ENCODE data around the gene HOXD8. TPM values are rescaled to one million over a fixed set of nuclear protein-coding genes. Genes with fewer than 3 reads are reported as not detected.

HOXD8 gene
- total RNA-seq: 11.9 and 15.5 TPM in 2 replicates

DNA sequence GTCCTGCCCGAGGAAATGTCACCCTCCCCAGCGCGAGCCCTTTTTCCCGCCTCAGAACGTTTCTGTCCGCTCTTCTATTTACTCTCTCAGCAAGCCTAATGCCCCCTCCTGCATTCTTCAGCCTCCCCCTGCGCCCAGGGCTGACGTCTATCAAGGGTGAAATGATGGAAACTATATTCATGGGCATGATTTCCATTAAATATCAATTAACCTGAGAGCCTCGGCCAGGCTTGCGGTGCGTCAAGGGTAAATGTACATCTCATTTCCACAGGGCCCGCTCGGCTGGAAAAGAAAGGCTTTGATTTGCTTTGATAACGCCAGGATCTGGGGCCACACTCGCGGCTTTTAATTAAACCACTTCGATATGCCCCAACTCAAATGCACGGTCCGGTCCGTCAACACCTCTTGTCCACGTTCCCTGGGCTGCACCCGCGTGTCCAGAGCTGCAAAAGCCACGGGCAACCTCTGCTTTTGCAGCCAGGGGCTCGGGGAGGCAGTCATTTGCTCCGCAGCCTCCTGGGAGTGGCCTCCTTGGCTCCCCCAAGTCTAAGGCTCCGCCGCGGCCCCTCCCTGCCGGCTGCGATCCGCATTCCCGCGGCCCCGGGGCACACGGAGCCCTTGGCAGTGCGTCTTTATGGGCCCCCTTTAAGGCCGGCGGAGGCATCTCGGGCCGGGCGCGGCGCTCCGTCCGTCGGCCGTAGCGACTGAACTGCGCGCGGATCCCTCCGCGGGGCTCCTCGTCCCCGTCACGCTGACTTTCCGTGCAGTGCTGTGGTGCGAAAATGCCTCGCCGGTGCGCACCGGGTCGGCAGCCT lies at the start of gene HOXD8:
TSS of gene HOXD8 (plus strand) at position 724 of the 815 bp plus-strand sequence. CDS start 662 bp downstream, outside the sequence.
- H3K4me3 ChIP-seq (ENCODE audit: low read depth, low read length): peak within 1 kb of the TSS; percentile 48
- DNase-seq (ENCODE audit: low read depth): peak; percentile 79
- TF ChIP-seq, protein P1, sequence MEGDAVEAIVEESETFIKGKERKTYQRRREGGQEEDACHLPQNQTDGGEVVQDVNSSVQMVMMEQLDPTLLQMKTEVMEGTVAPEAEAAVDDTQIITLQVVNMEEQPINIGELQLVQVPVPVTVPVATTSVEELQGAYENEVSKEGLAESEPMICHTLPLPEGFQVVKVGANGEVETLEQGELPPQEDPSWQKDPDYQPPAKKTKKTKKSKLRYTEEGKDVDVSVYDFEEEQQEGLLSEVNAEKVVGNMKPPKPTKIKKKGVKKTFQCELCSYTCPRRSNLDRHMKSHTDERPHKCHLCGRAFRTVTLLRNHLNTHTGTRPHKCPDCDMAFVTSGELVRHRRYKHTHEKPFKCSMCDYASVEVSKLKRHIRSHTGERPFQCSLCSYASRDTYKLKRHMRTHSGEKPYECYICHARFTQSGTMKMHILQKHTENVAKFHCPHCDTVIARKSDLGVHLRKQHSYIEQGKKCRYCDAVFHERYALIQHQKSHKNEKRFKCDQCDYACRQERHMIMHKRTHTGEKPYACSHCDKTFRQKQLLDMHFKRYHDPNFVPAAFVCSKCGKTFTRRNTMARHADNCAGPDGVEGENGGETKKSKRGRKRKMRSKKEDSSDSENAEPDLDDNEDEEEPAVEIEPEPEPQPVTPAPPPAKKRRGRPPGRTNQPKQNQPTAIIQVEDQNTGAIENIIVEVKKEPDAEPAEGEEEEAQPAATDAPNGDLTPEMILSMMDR (IDR thresholded peaks at IDR 0.05; ENCODE audit: insufficient read depth, low read depth, low read length): no peak

DNA sequence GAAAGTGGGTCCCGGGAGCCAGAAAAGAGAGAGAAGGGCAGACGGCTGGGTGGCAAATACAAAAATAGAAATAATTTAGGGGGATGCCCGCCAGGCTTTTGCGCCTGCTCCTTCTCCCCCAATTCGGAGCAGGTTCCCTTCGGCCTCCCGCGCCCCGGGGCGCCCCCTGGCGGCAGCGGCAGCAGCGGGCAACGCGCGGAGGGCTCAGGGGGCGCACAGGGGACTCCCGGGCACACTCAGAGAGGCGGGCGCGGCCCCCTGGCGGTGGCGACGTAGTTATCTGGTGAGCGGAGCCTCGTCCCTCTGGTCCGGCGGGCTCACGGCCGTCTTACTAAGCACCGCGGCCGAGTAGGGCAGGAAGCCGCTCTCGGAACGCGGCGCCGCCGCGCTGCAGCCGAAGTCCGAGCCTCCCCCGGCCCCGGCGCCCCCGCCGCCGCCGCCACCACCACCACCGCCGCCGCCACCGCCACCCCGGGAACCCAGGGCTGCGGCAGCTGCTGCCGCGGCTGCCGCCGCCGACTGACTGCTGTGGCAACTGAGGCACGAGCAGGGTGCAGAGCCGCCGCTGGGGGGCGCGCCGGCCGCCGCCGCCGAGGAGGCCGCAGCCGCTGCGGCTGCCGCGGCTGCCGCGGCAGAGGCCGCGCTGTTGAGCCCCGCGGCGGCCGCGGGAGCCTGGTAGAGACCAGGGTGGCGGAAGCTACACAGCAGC lies 49.5 kb upstream of the HOXD8 start:
- no peak overlapping the region for H3K4me3 ChIP-seq (ENCODE audit: low read depth, low read length)
- DNase-seq (ENCODE audit: low read depth): peak; percentile 28
- TF ChIP-seq, protein P1 (IDR thresholded peaks at IDR 0.05; ENCODE audit: insufficient read depth, low read depth, low read length): peak; percentile 65

DNA sequence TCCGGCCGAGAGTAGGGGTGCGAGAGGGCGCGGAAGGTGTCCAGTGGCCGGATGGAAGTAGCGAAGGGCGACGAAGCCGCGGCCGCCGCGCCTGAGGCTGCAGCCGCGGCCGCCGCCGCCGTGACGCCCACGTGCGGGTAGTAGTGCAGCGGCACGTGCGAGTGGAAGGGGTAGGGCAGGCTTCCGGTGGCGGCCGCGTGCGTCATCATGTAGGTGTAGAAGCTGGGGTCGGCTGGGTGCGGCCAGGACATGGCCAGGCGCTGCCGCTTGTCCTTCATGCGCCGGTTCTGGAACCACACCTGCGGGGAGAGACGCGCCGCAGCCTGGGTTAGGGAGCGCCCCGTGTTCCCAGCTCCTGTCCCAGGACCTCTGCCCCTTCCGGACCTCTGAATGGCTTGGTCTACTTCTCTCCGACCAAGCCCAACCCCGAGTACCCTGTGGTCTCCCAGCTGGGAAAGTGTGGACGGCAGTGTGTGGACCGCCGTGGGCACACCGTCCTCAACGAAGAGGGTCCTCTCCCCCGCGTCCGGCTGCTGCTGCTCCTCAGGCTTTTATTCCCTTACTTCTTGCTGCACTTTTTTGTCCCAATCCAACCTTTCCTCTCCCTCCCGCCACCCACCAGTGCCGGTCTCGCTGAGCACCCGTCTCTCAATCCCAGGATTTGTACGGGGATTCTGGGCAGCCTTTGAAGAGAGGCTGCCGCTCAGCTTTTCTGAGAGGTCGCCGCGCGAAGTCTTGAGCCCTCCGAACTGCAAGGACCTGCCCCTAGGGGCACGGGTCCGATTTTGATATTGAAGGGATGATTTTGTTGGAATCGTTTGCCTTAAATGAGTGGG lies 48.7 kb upstream of the HOXD8 start:
- no peak overlapping the region for H3K4me3 ChIP-seq (ENCODE audit: low read depth, low read length)
- TF ChIP-seq, protein P1 (IDR thresholded peaks at IDR 0.05; ENCODE audit: insufficient read depth, low read depth, low read length): no peak
- DNase-seq (ENCODE audit: low read depth): no peak

DNA sequence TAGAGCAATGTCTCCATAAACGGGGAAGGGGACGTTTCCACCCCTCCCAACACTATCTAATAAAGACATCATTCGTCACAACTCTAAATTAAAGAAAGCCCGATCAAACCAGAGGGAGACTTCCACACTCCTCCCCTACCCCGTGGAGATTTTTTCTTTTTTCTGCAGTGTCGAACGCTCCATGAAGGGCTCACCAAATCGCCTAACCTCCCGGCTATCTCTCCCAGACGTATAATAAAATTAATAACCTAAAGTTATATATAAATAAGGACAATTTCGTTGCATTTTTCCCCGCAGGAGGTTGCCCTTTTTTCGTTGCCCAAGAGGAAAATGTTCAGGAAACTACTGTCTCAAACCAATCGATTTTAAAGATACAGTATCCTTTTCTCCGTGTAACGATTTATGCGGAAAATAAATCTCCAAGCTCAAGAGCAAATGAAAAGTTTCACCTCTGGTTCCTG lies 48.1 kb upstream of the HOXD8 start:
- TF ChIP-seq, protein P1 (IDR thresholded peaks at IDR 0.05; ENCODE audit: insufficient read depth, low read depth, low read length): no peak
- no peak overlapping the region for H3K4me3 ChIP-seq (ENCODE audit: low read depth, low read length)
- DNase-seq (ENCODE audit: low read depth): no peak

DNA sequence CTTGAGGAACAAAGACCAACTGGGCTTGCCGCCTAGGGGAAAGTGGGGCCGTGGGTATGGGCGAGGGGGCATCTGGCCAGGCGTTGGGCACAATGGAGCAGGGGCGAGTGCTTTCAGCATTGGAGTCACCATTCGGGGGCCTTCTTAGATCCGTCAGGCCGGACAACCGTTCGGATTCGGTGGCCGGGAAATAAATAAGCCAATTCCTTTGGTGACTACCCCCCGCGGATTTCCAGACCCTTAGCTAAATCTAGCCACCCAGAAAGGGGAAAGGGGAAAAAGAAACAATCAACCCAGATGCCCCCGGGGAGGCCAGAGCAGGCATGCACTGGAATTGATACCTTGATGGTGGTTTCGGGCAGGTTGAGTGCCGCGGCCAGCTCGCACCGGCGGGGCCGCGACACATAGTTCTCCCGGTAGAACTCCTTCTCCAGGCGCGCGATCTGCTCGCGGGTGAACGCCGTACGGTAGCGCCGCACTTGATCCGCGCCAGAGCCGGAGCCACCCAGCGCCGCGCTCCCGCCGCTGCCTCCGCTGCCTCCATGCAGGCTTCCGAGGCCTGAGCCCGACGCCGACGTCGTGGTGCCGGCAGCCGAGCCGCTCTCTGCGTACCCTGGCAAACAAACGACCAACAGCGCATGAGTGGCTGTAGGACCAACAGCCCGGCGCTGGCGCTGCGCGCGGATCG lies 47.5 kb upstream of the HOXD8 start:
- TF ChIP-seq, protein P1 (IDR thresholded peaks at IDR 0.05; ENCODE audit: insufficient read depth, low read depth, low read length): no peak
- DNase-seq (ENCODE audit: low read depth): no peak
- H3K4me3 ChIP-seq (ENCODE audit: low read depth, low read length): no peak overlapping the region

DNA sequence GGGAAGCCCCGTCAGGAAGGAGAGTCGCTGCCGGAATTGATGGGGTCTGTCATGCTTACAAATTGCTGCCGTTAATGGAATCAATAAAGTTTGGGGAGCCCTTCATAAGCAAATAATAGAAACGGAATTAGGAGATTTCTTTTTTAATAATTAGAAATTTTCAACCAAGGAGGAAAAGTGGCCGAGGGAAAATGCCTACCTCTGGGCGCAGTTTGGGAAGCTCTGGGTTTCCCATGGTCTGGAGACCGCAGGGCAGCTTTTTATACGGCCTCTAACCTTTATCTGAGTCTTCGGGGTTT lies 47.0 kb upstream of the HOXD8 start:
- H3K4me3 ChIP-seq (ENCODE audit: low read depth, low read length): no peak overlapping the region
- no peak for DNase-seq (ENCODE audit: low read depth)
- TF ChIP-seq, protein P1 (IDR thresholded peaks at IDR 0.05; ENCODE audit: insufficient read depth, low read depth, low read length): no peak
